Breast epithelium (tissue), 4 donors: Measurements from ENCODE around the gene LIMS1. TPM values are rescaled to one million over a fixed set of nuclear protein-coding genes. Genes with fewer than 3 reads are reported as not detected.

Source experiments
- DNase-seq, 2 donors: peaks; one replicate each; pipeline ENCODE4 v3.0.0-alpha.2; 2019; ENCODE audit warnings: low spot score in 2 of 2
- H3K27ac ChIP-seq, 2 donors: fragments of 200-600 bp; sonication (generic) in 1 of 2; one replicate each; pipeline ENCODE4 v1.5.1; 2016 to 2019; ENCODE audit warnings: mild to moderate bottlenecking in 1 of 2
- H3K27me3 ChIP-seq, 2 donors: fragments of 200-600 bp; sonication (generic) in 1 of 2; one replicate each; pipeline versions ENCODE4 v1.5.1 to v1.6.0; 2017 to 2019; ENCODE audit warnings: control low read depth in 1 of 2, mild to moderate bottlenecking in 1 of 2
- H3K36me3 ChIP-seq: fragments of 200-600 bp; one replicate; pipeline ENCODE4 v1.5.1; 2019
- H3K4me1 ChIP-seq, 2 donors: fragments of 200-600 bp; sonication (generic); one replicate each; pipeline ENCODE4 v1.5.1; 2016 to 2019; ENCODE audit warnings: control low read depth in 1 of 2
- H3K4me3 ChIP-seq, 3 donors: fragments of 200-600 bp; sonication (generic); 1 replicate in 2 of 3; 2 replicates in 1 of 3; pipeline ENCODE4 v1.5.1; 2016 to 2019; ENCODE audit warnings: mild to moderate bottlenecking in 3 of 3, moderate library complexity in 2 of 3
- H3K9me3 ChIP-seq, 2 donors: fragments of 200-600 bp; sonication (generic) in 1 of 2; one replicate each; pipeline ENCODE4 v1.5.1; 2016 to 2019; ENCODE audit warnings: control low read depth in 1 of 2
- CTCF ChIP-seq, 3 donors: fragments of 450-650 bp; IDR thresholded peaks; one replicate each; pipeline ENCODE4 v1.5.1; 2016 to 2017; ENCODE audit warnings: antibody characterized with exemption in 3 of 3, mild to moderate bottlenecking in 3 of 3, moderate library complexity in 3 of 3
- POLR2A ChIP-seq: fragments of 450-650 bp; IDR thresholded peaks from one replicate; pipeline ENCODE4 v1.6.1; 2016; ENCODE audit warnings: antibody characterized with exemption, mild to moderate bottlenecking, moderate library complexity
- POLR2AphosphoS5 ChIP-seq, 3 donors: sonication (generic); formaldehyde crosslinking; IDR thresholded peaks; one replicate each; pipeline ENCODE4 v1.6.1; 2017; ENCODE audit warnings: antibody characterized with exemption in 3 of 3
- intact Hi-C: fragments of 100-400 bp; cut with DNase I; formaldehyde crosslinking; loops from one replicate; pipeline ENCODE4 v1.15.1; 2023; ENCODE audit warnings: low total_unique reads
- total RNA-seq, 3 donors: library from RNA; depleted of rRNA; stranded (reverse); fragments of >200 nt; gene quantifications; one replicate each; pipeline ENCODE4 v1.1.0, GENCODE V29; 2016

The LIMS1 gene
- total RNA-seq, 3 donors from 2014 or later: 66.5 to 123 (median 93.1) TPM

DNA sequence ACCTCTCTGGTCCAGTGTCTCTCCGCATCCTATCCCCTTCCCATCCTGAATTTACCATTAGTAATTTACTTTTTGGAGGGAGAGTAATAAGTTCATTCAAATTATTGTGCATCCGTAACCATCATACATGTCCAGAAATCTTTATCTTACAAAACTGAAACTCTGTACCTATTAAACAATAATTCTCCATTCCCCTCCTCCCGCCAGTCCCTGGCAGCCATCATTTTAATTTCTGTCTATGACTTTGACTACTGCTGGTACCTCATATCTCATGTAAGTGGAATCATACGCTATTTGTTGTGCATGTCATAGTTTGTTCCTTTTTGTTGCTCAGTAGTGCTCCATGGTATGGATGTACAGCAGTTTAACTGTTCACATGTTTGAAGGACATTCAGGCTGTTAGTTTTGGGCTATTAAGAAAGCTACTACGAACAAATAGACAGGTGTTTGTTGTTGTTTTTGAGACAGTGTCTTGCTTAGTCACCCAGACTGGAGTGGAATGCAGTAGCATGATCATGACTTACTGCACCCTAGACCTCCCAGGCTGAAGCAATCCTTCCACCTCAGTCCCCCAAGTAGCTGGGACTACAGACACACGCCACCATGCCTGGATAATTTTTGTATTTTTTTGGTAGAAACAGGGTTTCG is 2.0 kb downstream of the LIMS1 start:
- H3K9me3 ChIP-seq: no peaks in the 10 kb centered on the region
- intact Hi-C loops: no loop called here
- no peak overlapping the region for H3K27ac ChIP-seq
- H3K4me1 ChIP-seq: peaks cover 0 to 3% of the 10 kb centered on the region in 2 donors
- peak overlapping the region in 1 of 3 donors; percentile 81 for H3K4me3 ChIP-seq
- no peak for TF ChIP-seq POLR2AphosphoS5 (IDR thresholded peaks at IDR 0.05)
- no peak for TF ChIP-seq CTCF (IDR thresholded peaks at IDR 0.05)
- TF ChIP-seq POLR2A: no peak
- no peaks in the 10 kb centered on the region for H3K27me3 ChIP-seq
- H3K36me3 ChIP-seq: no peaks in the 10 kb centered on the region
- no peak for DNase-seq

DNA sequence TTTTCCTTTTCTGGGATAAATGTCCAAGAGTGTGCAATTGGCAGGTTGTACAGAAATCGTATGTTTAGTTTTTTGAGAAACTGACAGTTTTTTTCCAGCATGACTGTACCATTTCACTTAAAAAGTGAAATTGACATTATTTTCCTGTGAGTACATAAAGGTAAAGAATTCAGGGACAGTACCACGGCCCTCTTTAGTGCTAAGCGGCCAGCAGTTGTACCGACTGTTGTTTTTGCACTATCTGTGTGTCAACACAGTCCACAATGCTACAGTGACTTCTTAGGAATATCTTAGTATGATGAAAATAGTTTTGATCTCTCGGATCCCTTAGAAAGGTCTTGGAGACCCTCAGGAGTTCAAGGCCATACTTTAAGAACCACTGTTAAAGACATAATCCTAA is 2.6 kb downstream of the LIMS1 start:
- TF ChIP-seq POLR2AphosphoS5 (IDR thresholded peaks at IDR 0.05) (no peak), POLR2A (no peak)
- no peak overlapping the region for H3K27ac ChIP-seq
- no peaks in the 10 kb centered on the region for H3K36me3 ChIP-seq
- intact Hi-C loops: no loop called here
- no peaks in the 10 kb centered on the region for H3K9me3 ChIP-seq
- H3K27me3 ChIP-seq: no peaks in the 10 kb centered on the region
- no peak overlapping the region for H3K4me3 ChIP-seq
- peaks cover 0 to 3% of the 10 kb centered on the region in 2 donors for H3K4me1 ChIP-seq
- DNase-seq: no peak

DNA sequence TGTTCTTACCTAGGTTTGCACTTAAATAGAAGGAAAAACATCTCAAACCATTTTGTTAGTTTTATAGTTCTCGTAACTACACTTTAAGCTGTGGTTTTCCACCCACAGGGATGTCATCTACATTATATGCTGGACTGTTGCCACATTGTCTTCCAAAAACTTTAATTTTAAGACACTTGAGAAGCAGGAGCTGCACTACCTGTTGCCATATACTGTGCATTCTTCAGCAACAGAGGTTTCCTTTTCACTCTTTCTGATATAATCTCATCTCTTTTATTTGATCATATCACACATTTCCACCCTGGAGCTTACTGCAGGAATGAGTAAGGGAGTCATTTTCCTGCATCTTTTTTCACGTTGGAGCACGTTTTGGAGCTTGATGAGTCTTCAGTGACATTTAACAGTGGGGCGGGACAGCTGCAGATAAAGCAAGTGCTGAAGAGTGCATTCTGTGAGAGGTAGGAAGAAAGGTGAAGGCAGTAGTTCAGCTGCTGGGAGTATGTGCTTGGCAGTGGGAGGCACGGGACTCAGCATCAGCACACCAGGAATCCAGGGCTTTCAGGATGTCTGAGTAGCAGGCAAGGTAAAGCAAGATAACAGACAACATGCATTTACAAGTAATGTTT is 3.8 kb downstream of the LIMS1 start:
- H3K27ac ChIP-seq: no peak overlapping the region
- no peaks in the 10 kb centered on the region for H3K27me3 ChIP-seq
- H3K9me3 ChIP-seq: no peaks in the 10 kb centered on the region
- DNase-seq: no peak
- no peaks in the 10 kb centered on the region for H3K36me3 ChIP-seq
- peaks cover 0 to 3% of the 10 kb centered on the region in 2 donors for H3K4me1 ChIP-seq
- intact Hi-C loops: no loop called here
- no peak for TF ChIP-seq CTCF (IDR thresholded peaks at IDR 0.05)
- no peak for TF ChIP-seq POLR2AphosphoS5 (IDR thresholded peaks at IDR 0.05)
- H3K4me3 ChIP-seq: no peak overlapping the region

- Histone ChIP-seq H3K9me3 (no peaks in the 10 kb centered on the region), H3K27ac (peak overlapping the region in 1 of 2 donors; percentile 17), H3K36me3 (no peaks in the 10 kb centered on the region), H3K4me3 (no peak overlapping the region), H3K4me1 (no peaks in the 10 kb centered on the region), H3K27me3 (no peaks in the 10 kb centered on the region)
- DNase-seq: no peak
- intact Hi-C loops: no loop called here
- TF ChIP-seq POLR2A: no peak
- no peak for TF ChIP-seq CTCF (IDR thresholded peaks at IDR 0.05)
- TF ChIP-seq POLR2AphosphoS5 (IDR thresholded peaks at IDR 0.05): no peak
Measured at GRCh38 chr2:108541451-108541850, 7.2 kb downstream of the LIMS1 start.

DNA sequence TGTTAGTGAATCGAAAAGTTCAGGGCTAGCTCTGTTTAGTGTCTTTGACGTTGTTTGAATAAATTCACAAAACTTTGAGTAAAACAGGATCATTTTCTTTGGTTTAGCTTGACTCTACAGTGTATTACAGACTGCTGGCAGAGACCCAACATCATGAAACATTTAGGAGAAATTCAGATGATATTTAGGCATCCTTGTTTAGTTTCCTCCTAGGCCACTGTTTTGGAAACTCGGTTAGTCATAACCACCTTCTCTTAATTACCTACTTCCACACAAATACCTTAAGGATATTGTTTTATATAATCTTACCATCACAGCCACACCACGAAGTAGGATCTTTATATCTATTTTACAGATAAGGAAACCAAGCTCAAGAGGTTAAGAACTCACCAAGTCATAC is 7.8 kb downstream of the LIMS1 start:
- Histone ChIP-seq H3K27ac (peak overlapping the region in 1 of 2 donors; percentile 39), H3K27me3 (no peaks in the 10 kb centered on the region), H3K4me1 (no peaks in the 10 kb centered on the region), H3K36me3 (no peaks in the 10 kb centered on the region), H3K4me3 (no peak overlapping the region), H3K9me3 (no peaks in the 10 kb centered on the region)
- intact Hi-C loops: no loop called here
- TF ChIP-seq CTCF (IDR thresholded peaks at IDR 0.05) (no peak), POLR2A (no peak), POLR2AphosphoS5 (IDR thresholded peaks at IDR 0.05) (no peak)
- DNase-seq: no peak
